HG03575 (cell line): ENCODE results near the gene FDCSP.
"Not testable (repeated sequence)": the region's sequence is repeated elsewhere in the genome, so short reads cannot be mapped to it uniquely, and the experiment has no call there.

Source experiments
- ATAC-seq: cut with Tn5 transposase; IDR thresholded peaks from one replicate; pipeline ENCODE4 v1.9.1; 2021; ENCODE audit not compliant: unreplicated experiment, insufficient number of reproducible peaks, low FRiP score; ENCODE audit errors: extremely low read depth

Gene FDCSP

DNA sequence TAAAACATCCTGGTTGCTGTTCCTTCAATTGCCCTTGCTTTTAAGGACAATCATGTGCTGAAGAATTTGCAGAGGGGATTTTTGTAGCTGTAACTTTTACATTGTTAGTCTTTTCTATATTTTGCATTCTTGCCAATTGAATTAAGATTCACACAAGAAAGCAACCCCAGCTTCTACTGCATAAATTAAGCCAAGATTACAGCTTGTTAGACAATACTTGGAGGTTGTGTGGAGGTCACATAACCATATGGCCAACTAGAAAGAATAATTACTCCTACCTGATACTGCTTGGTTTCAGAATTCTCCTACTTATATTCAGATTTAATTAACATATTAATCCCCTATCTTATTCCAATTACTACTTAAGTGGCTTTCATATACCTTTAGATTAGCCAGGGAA is 4.1 kb upstream of the FDCSP start:
- ATAC-seq: not testable (repeated sequence)

DNA sequence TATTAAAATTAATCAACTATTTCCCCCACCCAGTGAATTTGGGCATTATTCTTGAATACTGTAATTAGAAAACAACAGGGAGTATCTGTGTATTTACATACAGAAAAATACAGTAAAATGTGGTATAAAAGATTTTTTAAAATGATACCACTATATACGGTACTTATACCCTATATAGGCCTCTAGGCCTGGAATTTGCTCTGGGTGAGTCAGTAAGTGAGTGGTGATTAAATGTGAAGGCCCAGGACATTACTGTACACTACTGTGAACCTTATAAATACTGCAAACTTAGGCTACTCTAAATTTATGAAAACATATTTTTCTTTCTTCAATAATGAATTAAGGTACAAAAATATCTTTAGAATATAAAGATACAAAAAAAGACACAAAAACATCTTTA is 10.2 kb downstream of the FDCSP start:
- no peak for ATAC-seq

DNA sequence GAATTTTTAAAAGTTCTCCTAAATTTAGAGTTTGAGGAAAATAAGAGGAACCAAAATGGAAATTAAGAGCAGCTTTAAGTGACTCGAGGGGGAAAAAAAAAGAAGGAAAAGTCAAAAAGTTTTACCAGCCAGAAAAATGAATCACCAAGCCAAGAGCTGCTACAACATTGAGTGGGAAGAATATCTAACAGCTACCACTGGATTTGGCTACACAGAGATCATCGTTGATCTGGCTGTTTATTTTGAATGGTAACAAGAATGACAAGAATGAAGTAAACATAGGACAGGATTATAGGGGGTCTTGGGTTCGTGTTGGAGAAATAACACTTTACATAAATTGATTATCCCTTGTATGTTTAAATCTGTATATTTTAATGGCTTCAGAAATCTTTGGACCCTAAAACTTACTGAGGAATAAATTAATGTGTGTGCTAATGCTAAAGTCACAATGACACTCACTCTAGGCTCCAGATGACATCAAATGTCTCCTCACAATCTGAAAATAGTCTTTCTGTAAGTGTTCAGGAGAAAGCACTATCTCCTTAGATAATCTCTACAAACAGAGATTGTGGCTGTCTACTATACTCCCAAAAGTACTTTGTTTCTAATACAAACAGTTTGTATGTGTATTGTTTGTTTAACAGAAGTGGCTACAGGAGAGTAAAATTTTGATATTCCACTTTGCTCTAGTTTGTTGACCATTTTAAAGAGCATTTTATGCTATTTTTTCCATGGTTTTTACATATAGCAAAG is 13.4 kb downstream of the FDCSP start:
- no peak for ATAC-seq

DNA sequence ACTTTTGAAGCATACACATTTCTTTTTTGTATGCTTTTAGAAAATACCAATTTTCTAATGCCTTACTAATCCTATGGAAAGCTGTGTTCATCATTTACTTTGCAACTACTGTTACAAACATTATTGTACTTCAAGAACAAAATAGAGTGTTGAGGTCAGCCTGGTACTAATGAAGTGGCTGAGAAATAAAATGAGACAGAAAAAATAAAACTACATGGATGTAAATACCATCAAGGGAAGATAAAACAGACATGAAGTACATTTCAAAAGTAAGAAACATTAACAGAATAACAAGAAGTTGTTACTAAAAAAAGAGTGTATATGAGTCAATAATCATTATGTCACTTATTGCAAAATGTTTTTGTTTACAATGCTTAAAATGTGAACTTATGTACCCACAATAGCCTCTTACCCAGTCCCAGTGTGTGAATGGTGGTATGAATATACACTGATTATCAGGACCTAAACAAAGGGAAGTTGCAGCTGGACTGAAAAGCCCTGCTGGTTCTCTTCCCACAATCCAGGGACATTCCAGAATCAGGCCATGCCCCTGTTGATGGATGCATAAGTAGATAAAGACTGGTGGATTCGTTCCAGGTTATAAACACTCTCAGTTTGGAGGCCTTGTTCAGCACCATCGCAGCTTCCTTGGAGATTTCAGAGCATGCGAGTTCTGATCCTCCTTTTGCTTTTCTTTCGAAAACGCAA is 14.1 kb downstream of the FDCSP start:
- no peak for ATAC-seq

DNA sequence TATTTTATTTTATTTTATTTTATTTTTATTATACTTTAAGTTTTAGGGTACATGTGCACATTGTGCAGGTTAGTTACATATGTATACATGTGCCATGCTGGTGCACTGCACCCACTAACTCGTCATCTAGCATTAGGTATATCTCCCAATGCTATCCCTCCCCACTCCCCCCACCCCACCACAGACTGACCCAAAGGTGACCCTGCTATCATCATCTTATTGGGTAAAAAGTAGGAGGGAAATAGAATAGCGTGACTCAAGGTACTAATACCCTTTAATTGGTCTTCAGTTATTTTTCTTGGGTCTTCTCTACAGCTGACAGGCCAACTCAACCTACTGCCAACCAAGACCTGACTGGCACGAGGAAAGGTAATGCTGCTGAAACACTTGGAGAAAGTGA is 16.4 kb downstream of the FDCSP start, which contains the start of gene CSN3:
TSS of gene CSN3 (plus strand) at position 301 of the 400 bp plus-strand sequence. CDS start 2,223 bp downstream, outside the sequence.
- ATAC-seq: not testable (repeated sequence)

DNA sequence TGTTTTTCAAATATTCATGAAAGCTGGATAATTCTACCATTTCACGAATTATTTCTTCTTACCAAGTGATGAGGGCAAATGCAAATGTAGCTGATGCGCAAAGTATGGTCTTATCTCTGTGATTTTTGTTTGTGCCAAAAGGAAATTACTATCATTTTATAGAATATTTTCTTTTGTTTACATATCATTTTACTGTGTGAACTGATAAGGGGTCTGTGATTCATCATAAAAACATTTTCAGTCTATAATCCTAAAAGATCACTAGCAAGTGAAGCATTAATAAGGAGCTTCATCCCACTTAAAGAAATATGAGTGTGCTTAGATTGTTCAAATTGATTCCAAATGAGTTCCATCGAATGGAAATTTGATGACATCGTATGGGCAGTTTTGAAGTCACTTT is 17.2 kb downstream of the FDCSP start:
- no peak for ATAC-seq

DNA sequence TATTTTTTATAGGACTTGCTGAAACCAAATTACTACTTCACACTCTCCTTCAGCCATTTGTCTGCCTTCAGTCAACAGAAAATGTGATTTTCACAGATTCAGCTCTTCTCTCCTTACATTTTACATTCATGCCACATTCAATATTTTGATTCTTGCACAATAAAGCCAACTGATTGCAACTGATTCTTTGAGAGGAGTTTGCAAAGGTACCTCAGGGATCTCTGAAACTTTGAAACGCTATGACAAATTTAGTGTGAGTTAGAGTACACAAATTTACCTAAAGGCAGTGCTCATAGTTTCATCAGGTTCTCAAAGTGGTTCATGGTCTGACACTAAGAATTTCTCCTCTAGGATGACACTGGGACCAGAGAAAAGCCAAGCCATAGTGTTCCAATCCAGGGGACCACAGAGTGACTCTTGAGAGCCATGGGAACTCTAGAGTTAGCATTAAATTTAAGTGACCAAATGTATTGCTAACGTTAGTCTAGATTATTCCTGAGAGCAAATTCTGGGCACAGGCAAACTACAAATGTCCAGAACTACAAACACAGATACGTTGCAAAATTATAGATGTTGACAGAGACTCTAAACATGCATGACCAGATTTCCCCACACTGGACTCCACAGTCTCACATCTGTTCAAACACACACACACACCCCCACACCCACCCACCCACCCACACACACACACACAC is 25.5 kb downstream of the FDCSP start:
- ATAC-seq: no peak

DNA sequence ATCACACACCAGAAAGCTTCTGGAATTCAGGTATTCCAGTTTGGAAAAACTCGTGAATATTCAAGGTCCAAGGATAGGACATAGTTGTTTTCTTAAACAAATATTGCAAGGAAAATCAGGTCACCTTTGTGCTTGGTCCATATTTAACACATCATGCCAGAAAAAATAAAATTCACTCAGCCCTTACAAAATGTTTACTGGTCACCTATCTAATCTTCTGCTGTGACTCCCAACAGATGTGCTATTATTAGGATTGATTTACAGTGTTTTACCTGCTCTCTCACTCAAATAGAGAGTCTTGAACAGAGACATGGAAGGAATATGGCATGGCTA is 26.0 kb downstream of the FDCSP start:
- ATAC-seq: no peak

DNA sequence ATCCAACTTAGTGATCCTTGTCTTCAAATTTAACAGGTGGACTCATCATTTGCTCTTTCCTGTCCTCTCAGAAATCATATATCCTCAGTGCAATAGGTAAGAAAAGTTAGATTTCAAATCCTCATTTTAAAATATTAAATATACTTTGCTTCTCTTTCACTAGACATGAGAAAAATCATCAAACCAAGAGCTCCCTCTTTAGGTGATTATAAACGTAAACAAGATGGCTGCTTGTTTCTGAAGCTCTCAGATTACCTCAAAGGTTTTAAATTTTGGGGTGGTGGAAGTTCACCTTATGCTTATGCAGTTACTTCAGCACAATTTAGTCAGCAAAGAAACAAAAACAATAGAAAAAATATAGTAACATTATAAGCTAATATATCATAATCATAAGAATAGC is 43.8 kb downstream of the FDCSP start:
- no peak for ATAC-seq

DNA sequence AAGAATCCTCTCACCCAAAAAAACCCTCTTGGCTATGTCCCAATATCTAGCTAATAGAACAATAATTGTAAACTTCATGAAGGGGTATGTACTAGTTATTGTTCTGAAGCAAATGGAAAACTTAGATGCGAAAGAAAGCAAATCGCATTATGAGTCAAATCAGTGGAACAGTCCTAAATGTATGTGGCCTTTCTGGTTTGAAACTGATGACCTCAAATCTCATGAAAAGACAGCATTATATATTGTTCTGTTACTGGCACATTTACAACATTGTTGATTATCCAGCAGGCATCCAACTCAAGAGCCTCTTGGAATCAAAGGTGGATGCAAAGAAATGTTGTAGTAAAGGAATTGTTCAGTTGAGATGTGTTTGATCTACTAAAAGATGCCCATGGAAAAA is 51.2 kb downstream of the FDCSP start:
- no peak for ATAC-seq

DNA sequence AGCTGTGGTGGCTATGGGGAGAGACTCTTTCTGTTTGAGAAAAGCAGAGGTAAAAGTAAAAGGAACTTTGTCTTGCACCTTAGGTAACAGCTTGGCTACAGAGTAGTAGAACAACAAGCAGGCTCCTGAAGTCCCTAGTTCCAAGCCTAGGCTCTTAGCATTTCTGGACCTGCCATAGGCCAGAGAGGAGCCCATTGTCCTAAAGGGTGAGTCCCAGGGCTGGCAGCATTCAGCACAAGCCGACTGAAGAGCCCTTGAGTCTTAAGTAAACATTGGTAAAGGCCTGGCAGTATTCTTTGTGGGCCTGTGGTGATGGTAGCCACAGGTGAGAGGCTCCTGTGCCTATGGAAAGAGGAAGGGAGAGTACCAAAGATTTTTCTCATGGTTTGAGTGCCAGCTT is 54.6 kb downstream of the FDCSP start:
- ATAC-seq: no peak
